Spleen (tissue), 7 donors: Measurements from ENCODE around the gene FGD4.

Source experiments
- CTCF ChIP-seq, 11 experiments: fragments of 200-600 bp in 7 of 11; fragments of 450-650 bp in 4 of 11; sonication (generic) in 4 of 11; IDR thresholded peaks in 8 of 11; conservative IDR thresholded peaks in 3 of 11; 1 replicate in 7 of 11; 2 replicates in 4 of 11; pipeline versions ENCODE4 v1.4.0 to v1.8.0; 2016 to 2021; ENCODE audit warnings: antibody characterized with exemption in 11 of 11, inconsistent platforms in 4 of 11, mild to moderate bottlenecking in 1 of 11
- POLR2A ChIP-seq, 3 donors: fragments of 450-650 bp; IDR thresholded peaks; one replicate each; pipeline ENCODE4 v1.5.1; 2017; ENCODE audit warnings: antibody characterized with exemption in 3 of 3, mild to moderate bottlenecking in 1 of 3
- donor health status: DM: no; HTN: no; CAD: no; lungs with moderate emphysema.
- donor health status: DM: no; HTN: no; CAD: no.
- donor health status: DM: no; HTN: no; CAD: no.

GRCh38 chr12:32444895-32445294, 45.5 kb downstream of the FGD4 start:
- TF ChIP-seq CTCF (IDR thresholded peaks at IDR 0.05 in 8 of 11, conservative IDR thresholded peaks at IDR 0.05 in 3 of 11) (no peak), POLR2A (IDR thresholded peaks at IDR 0.05) (no peak)
